HepG2 (cell line): ENCODE data around the gene LIPN. TPM values are rescaled to one million over a fixed set of nuclear protein-coding genes. Genes with fewer than 3 reads are reported as not detected.

ENCODE experiments used
- ATAC-seq: fragments of 200-7000 bp; cut with Tn5 transposase; 3 replicates; pipeline ENCODE4 v1.9.1; 2020; ENCODE audit warnings: mild to moderate bottlenecking, moderate library complexity
- BruUV-seq: library from RNA; stranded (reverse); fragments of 400-500 nt; replicated peaks from 2 replicates; lab custom pipeline; 2021; lab: Mats Ljungman, UMichigan
- CTCF ChIA-PET: fragments of 300-600 bp; formaldehyde crosslinking; extraction: SDS; loops from one replicate; lab custom pipeline; 2021; ENCODE audit warnings: low total read pairs, inconsistent platforms, low intra/inter-chr PET ratio; lab: Yijun Ruan, JAX
- POLR2A ChIA-PET: fragments of 350-600 bp; sonication (Branson Sonifier 250); formaldehyde crosslinking; loops from one replicate; lab custom pipeline; 2020; ENCODE audit warnings: antibody characterized with exemption, inconsistent platforms; lab: Yijun Ruan, JAX
- DNase-seq: peaks from one replicate; pipeline ENCODE4 v3.0.0-alpha.2; 2015; ENCODE audit warnings: low spot score
- FAIRE-seq: peaks from 3 replicates; lab custom pipeline; 2011; peaks lifted over from hg19 to GRCh38; lab: Jason Lieb, UNC
- H2AFZ ChIP-seq: one replicate; pipeline ENCODE4 v1.6.1; 2011; ENCODE audit warnings: low read length, inconsistent platforms
- H3K27ac ChIP-seq: fragments of 300-600 bp; 3 replicates; pipeline ENCODE4 v1.8.0; 2011; ENCODE audit warnings: mixed run types, mild to moderate bottlenecking, mixed read lengths, low read length, inconsistent platforms; ENCODE audit not compliant: insufficient read depth; ENCODE audit errors: extremely low read length
- H3K27me3 ChIP-seq, 2 experiments: fragments of 200-600 bp in 1 of 2; 2 replicates in 1 of 2; 3 replicates in 1 of 2; pipeline versions ENCODE4 v1.6.0 to v1.8.0; 2011; ENCODE audit warnings: low read length in 2 of 2, mild to moderate bottlenecking in 2 of 2, moderate library complexity in 2 of 2, inconsistent platforms in 1 of 2; ENCODE audit not compliant: insufficient read depth in 2 of 2, control insufficient read depth in 1 of 2
- H3K36me3 ChIP-seq, 2 experiments: fragments of 200-600 bp in 1 of 2; replicated peaks in 1 of 2; 2 replicates in 1 of 2; 3 replicates in 1 of 2; pipeline versions ENCODE4 v1.5.1 to v1.8.0; 2011; ENCODE audit warnings: low read length in 2 of 2, inconsistent platforms in 1 of 2; ENCODE audit not compliant: insufficient read depth in 2 of 2, control insufficient read depth in 1 of 2
- H3K4me1 ChIP-seq: 2 replicates; pipeline ENCODE4 v1.5.1; 2012; ENCODE audit warnings: low read length, inconsistent platforms; ENCODE audit not compliant: insufficient read depth
- H3K4me2 ChIP-seq: 2 replicates; pipeline ENCODE4 v1.6.0; 2011; ENCODE audit warnings: low read depth, low read length, inconsistent platforms
- H3K4me3 ChIP-seq, 3 experiments: fragments of 200-600 bp in 1 of 3; sonication (generic), shearing (Covaris generic) in 1 of 3; replicated peaks in 1 of 3; 2 replicates each; pipeline ENCODE4 v1.5.1; 2011 to 2016; ENCODE audit warnings: low read length in 3 of 3, inconsistent platforms in 2 of 3, low read depth in 2 of 3, mild to moderate bottlenecking in 2 of 3, control low read depth in 1 of 3, mixed read lengths in 1 of 3; ENCODE audit not compliant: insufficient read depth in 1 of 3
- H3K79me2 ChIP-seq: one replicate; pipeline ENCODE4 v1.6.1; 2011; ENCODE audit warnings: low read length, inconsistent platforms; ENCODE audit not compliant: insufficient read depth
- H3K9ac ChIP-seq: 2 replicates; pipeline ENCODE4 v1.6.0; 2011; ENCODE audit warnings: mild to moderate bottlenecking, low read depth, low read length, inconsistent platforms; ENCODE audit not compliant: insufficient read depth
- H3K9me3 ChIP-seq: 2 replicates; pipeline ENCODE4 v1.5.1; 2012; ENCODE audit warnings: mild to moderate bottlenecking, low read length
- H4K20me1 ChIP-seq: 2 replicates; pipeline ENCODE4 v1.6.0; 2011; ENCODE audit warnings: inconsistent platforms, mild to moderate bottlenecking, low read length, moderate library complexity; ENCODE audit not compliant: insufficient read depth
- ATF2 ChIP-seq: sonication (generic); formaldehyde crosslinking; IDR thresholded peaks from 2 replicates; pipeline ENCODE4 v1.4.0; 2020; ENCODE audit warnings: missing genetic modification reagents
- FOXA1 ChIP-seq, 2 experiments: fragments of 450-650 bp in 1 of 2; sonication (generic) in 1 of 2; formaldehyde crosslinking in 1 of 2; IDR thresholded peaks; 2 replicates each; pipeline versions ENCODE4 v1.4.0 to v1.6.1; 2016 to 2020; ENCODE audit warnings: missing genetic modification reagents in 1 of 2
- MLLT10 ChIP-seq: sonication (generic); formaldehyde crosslinking; IDR thresholded peaks from 2 replicates; pipeline ENCODE4 v1.4.0; 2020; ENCODE audit warnings: missing genetic modification reagents
- ONECUT2 ChIP-seq: sonication (generic); formaldehyde crosslinking; IDR thresholded peaks from 2 replicates; pipeline ENCODE4 v1.4.0; 2020; ENCODE audit warnings: missing genetic modification reagents
- STAG1 ChIP-seq: sonication (generic); formaldehyde crosslinking; IDR thresholded peaks from 2 replicates; pipeline ENCODE4 v1.4.0; 2020; ENCODE audit warnings: missing genetic modification reagents
- ZNF430 ChIP-seq: sonication (generic); formaldehyde crosslinking; IDR thresholded peaks from 2 replicates; pipeline ENCODE4 v1.9.0; 2021; ENCODE audit warnings: mild to moderate bottlenecking, missing genetic modification reagents
- ZNF577 ChIP-seq: sonication (generic); formaldehyde crosslinking; IDR thresholded peaks from 2 replicates; pipeline ENCODE4 v1.4.0; 2020; ENCODE audit warnings: mild to moderate bottlenecking, low read depth, missing genetic modification reagents, borderline replicate concordance
- ZNF7 ChIP-seq: IDR thresholded peaks from 2 replicates; pipeline ENCODE4 v1.6.1; 2016; ENCODE audit warnings: missing biosample characterization, missing genetic modification reagents
- ZSCAN30 ChIP-seq: sonication (generic); formaldehyde crosslinking; IDR thresholded peaks from 2 replicates; pipeline ENCODE4 v1.5.0; 2020; ENCODE audit warnings: mild to moderate bottlenecking, missing genetic modification reagents
- WGBS: methylation state at CpG from one replicate; pipeline ENCODE4 v1.1.6; 2017; ENCODE audit warnings: low lambda C conversion rate; 5-methylcytosine and 5-hydroxymethylcytosine counted together
- in situ Hi-C: cut with HindIII; loops from 2 replicates; pipeline ENCODE4 v1.10.0; 2017; ENCODE audit warnings: low pct_unique_long_range_greater_than_20kb; ENCODE audit not compliant: extremely low pct_ligation_motif_present
- intact Hi-C: fragments of 100-400 bp; cut with micrococcal nuclease; formaldehyde crosslinking; loops from one replicate; pipeline ENCODE4 v1.10.0; 2022; ENCODE audit not compliant: unreplicated experiment
- polyA plus RNA-seq, 8 experiments: library from polyadenylated mRNA; depleted of rRNA in 3 of 8; stranded (reverse) in 7 of 8; unstranded in 1 of 8; fragments of >200 nt; fragmentation: Illumina TruSeq in 4 of 8; extraction: Trizol in 4 of 8; gene quantifications; 2 replicates each; pipeline versions ENCODE4 v1.2.1 to v1.2.3, GENCODE V29; 2011 to 2016; ENCODE audit warnings: low read depth in 4 of 8, missing spikeins in 1 of 8, mixed read lengths in 1 of 8; ENCODE audit not compliant: insufficient read depth in 1 of 8
- total RNA-seq, 5 experiments: library from RNA; depleted of rRNA; stranded (reverse); fragments of >200 nt; fragmentation: Illumina TruSeq; extraction: Trizol; gene quantifications; 2 replicates each; pipeline ENCODE4 v1.2.3, GENCODE V29; 2016; ENCODE audit warnings: low read depth in 1 of 5

Gene LIPN
- total and polyA plus RNA-seq, 2 of the 13 experiments (the other 11 are each of a cell fraction or from before 2014, with no cell fraction given): not detected

- TF ChIP-seq ZSCAN30 (no peak), ONECUT2 (CRISPR knock-in tag) (no peak), ATF2 (CRISPR knock-in tag) (no peak), MLLT10 (CRISPR knock-in tag) (no peak), ZNF7 (CRISPR knock-in tag) (no peak)
- TF ChIP-seq, all 625 proteins: peak for 0
- H3K36me3 ChIP-seq: no peaks in the 10 kb centered on the region
- ATAC-seq (no peak), FAIRE-seq (no peak), DNase-seq (no peak)
- H4K20me1 ChIP-seq: no peaks in the 10 kb centered on the region
- no peak overlapping the region for H2AFZ ChIP-seq
- in situ Hi-C loops: no loop called here
- no TSS peak for BruUV-seq
- intact Hi-C loops: no loop called here
- ChIA-PET CTCF (no interaction called here), POLR2A (no interaction called here)
- H3K27ac ChIP-seq: no peak overlapping the region
- no peaks in the 10 kb centered on the region for H3K9me3 ChIP-seq
- H3K4me1 ChIP-seq: no peaks in the 10 kb centered on the region
- H3K4me3 ChIP-seq: no peak overlapping the region
- H3K4me2 ChIP-seq: no peak overlapping the region
- no peaks in the 10 kb centered on the region for H3K27me3 ChIP-seq
- no peak overlapping the region for H3K9ac ChIP-seq
- no peaks in the 10 kb centered on the region for H3K79me2 ChIP-seq
- 50% methylated on average over 1 of the region's 1 CpG for WGBS
Observed at GRCh38 chr10:88742448-88742847, 17.4 kb upstream of the LIPN start.

- Histone ChIP-seq H3K4me1 (no peaks in the 10 kb centered on the region), H2AFZ (no peak overlapping the region), H3K27me3 (no peaks in the 10 kb centered on the region), H3K27ac (no peak overlapping the region), H4K20me1 (no peaks in the 10 kb centered on the region), H3K9ac (no peak overlapping the region), H3K4me3 (no peak overlapping the region), H3K79me2 (no peaks in the 10 kb centered on the region), H3K9me3 (no peaks in the 10 kb centered on the region), H3K36me3 (no peaks in the 10 kb centered on the region), H3K4me2 (no peak overlapping the region)
- in situ Hi-C loops: no loop called here
- WGBS: 41% methylated on average over 5 of the region's 5 CpGs
- TF ChIP-seq ZNF577 (CRISPR knock-in tag): no peak
- TF ChIP-seq FOXA1 (IDR thresholded peaks at IDR 0.05): no peak
- no peak for TF ChIP-seq FOXA1 (CRISPR knock-in tag; IDR thresholded peaks at IDR 0.05)
- no peak for TF ChIP-seq ZNF430 (CRISPR knock-in tag)
- TF ChIP-seq STAG1 (CRISPR knock-in tag): peak; percentile 26; the same call in 1 of the 2 replicates
- BruUV-seq: no TSS peak
- FAIRE-seq (no peak), DNase-seq (no peak), ATAC-seq (peak; percentile 61)
- CTCF ChIA-PET: no interaction called here
- intact Hi-C loops: no loop called here
- POLR2A ChIA-PET: no interaction called here
Observed at GRCh38 chr10:88744002-88744401, 15.8 kb upstream of the LIPN start.
